Measurements from ENCODE around the gene LRRIQ1.
"Not testable (repeated sequence)": the region's sequence is repeated elsewhere in the genome, so short reads cannot be mapped to it uniquely, and the experiment has no call there.

LRRIQ1 gene

GRCh38 chr12:85224339-85224738 is 188.2 kb downstream of the LRRIQ1 start:
- DNase-seq, result not testable (repeated sequence)

GRCh38 chr12:85225501-85225900 is 189.3 kb downstream of the LRRIQ1 start:
- no peak for DNase-seq

GRCh38 chr12:85237327-85237726 is 201.2 kb downstream of the LRRIQ1 start:
- no peak for DNase-seq

GRCh38 chr12:85244561-85244960 is 208.4 kb downstream of the LRRIQ1 start:
- DNase-seq, result no peak

GRCh38 chr12:85253853-85254252 is 217.7 kb downstream of the LRRIQ1 start:
- DNase-seq, result no peak

- no peak for DNase-seq
Measured at GRCh38 chr12:85257671-85258070, 221.5 kb downstream of the LRRIQ1 start.

GRCh38 chr12:85260447-85260846 is 224.3 kb downstream of the LRRIQ1 start:
- DNase-seq, result no peak

GRCh38 chr12:85260896-85261295 is 224.7 kb downstream of the LRRIQ1 start:
- DNase-seq, result no peak

- no peak for DNase-seq
Measured at GRCh38 chr12:85266356-85266755, 230.2 kb downstream of the LRRIQ1 start.

- no peak for DNase-seq
Measured at GRCh38 chr12:85273381-85274314, 237.5 kb downstream of the LRRIQ1 start.

- DNase-seq, result no peak
Measured at GRCh38 chr12:85274315-85274651, 238.1 kb downstream of the LRRIQ1 start.

- no peak for DNase-seq
Measured at GRCh38 chr12:85275374-85275773, 239.2 kb downstream of the LRRIQ1 start.

- DNase-seq, result no peak
Measured at GRCh38 chr12:85277191-85277590, 241.0 kb downstream of the LRRIQ1 start.

GRCh38 chr12:85277900-85278597 is 241.9 kb downstream of the LRRIQ1 start:
- no peak for DNase-seq

- no peak for DNase-seq
Measured at GRCh38 chr12:85278598-85279448, 242.7 kb downstream of the LRRIQ1 start.

GRCh38 chr12:85279449-85280164 is 243.5 kb downstream of the LRRIQ1 start:
- no peak for DNase-seq

- DNase-seq, result no peak
Measured at GRCh38 chr12:85280165-85280983, 244.2 kb downstream of the LRRIQ1 start, which contains the start of gene ALX1. TSS of gene ALX1 (plus strand) at chr12:85280220. CDS start at chr12:85280262, 42 bp downstream.

GRCh38 chr12:85280984-85281630 is 245.0 kb downstream of the LRRIQ1 start:
- no peak for DNase-seq

- no peak for DNase-seq
Measured at GRCh38 chr12:85281636-85282312, 245.6 kb downstream of the LRRIQ1 start.

GRCh38 chr12:85283560-85283959 is 247.4 kb downstream of the LRRIQ1 start:
- DNase-seq, result no peak
